Transverse colon (tissue), 4 donors: ENCODE results near the gene OR10AD1. TPM values are rescaled to one million over a fixed set of nuclear protein-coding genes. Genes with fewer than 3 reads are reported as not detected.

Source experiments
- DNase-seq: peaks from one replicate; pipeline ENCODE4 v3.0.0-alpha.2; 2019
- H3K27ac ChIP-seq, 4 donors: fragments of 200-600 bp; sonication (generic); 2 replicates each; pipeline ENCODE4 v1.5.1; 2016 to 2018; ENCODE audit warnings: inconsistent platforms in 4 of 4
- H3K27me3 ChIP-seq: fragments of 200-600 bp; sonication (generic); 2 replicates; pipeline ENCODE4 v1.5.1; 2017; ENCODE audit warnings: inconsistent platforms
- H3K36me3 ChIP-seq, 4 donors: fragments of 200-600 bp; sonication (generic); 2 replicates each; pipeline ENCODE4 v1.5.1; 2017 to 2019; ENCODE audit warnings: inconsistent platforms in 4 of 4
- H3K4me1 ChIP-seq, 4 donors: fragments of 200-600 bp; sonication (generic); 2 replicates each; pipeline ENCODE4 v1.5.1; 2017 to 2020; ENCODE audit warnings: inconsistent platforms in 4 of 4
- H3K4me3 ChIP-seq, 4 donors: fragments of 200-600 bp; sonication (generic); 1 replicate in 1 of 4; 2 replicates in 3 of 4; pipeline versions ENCODE4 v1.5.1 to v1.6.1; 2017 to 2019; ENCODE audit warnings: inconsistent platforms in 4 of 4
- H3K9me3 ChIP-seq, 2 donors: fragments of 200-600 bp; sonication (generic); 2 replicates each; pipeline ENCODE4 v1.5.1; 2017 to 2019; ENCODE audit warnings: inconsistent platforms in 2 of 2
- EP300 ChIP-seq: sonication (generic); formaldehyde crosslinking; IDR thresholded peaks from one replicate; pipeline ENCODE4 v1.6.1; 2017; ENCODE audit warnings: antibody characterized with exemption, low read depth
- POLR2A ChIP-seq: fragments of 450-650 bp; IDR thresholded peaks from one replicate; pipeline ENCODE4 v1.6.1; 2016; ENCODE audit warnings: antibody characterized with exemption, mild to moderate bottlenecking, moderate library complexity
- POLR2AphosphoS5 ChIP-seq, 3 donors: sonication (generic); formaldehyde crosslinking; IDR thresholded peaks; one replicate each; pipeline ENCODE4 v1.6.1; 2016; ENCODE audit warnings: antibody characterized with exemption in 3 of 3
- WGBS, 2 donors: methylation state at CpG; one replicate each; pipeline ENCODE4 v1.1.5; 2018; ENCODE audit warnings: low coverage in 1 of 2; 5-methylcytosine and 5-hydroxymethylcytosine counted together
- in situ Hi-C, 4 donors: fragments of 200-750 bp; cut with MboI; loops; one replicate each; pipeline versions ENCODE4 v1.15.0 to v1.15.1; 2017; ENCODE audit warnings: low sequenced_read_pairs in 3 of 4, low pct_ligation_motif_present in 1 of 4, low pct_unique_long_range_greater_than_20kb in 1 of 4
- intact Hi-C: fragments of 100-400 bp; cut with DNase I; formaldehyde crosslinking; loops from one replicate; pipeline ENCODE4 v1.15.1; 2023; ENCODE audit warnings: low total_unique reads
- total RNA-seq, 4 donors: library from RNA; depleted of rRNA; stranded (reverse); fragments of >200 nt; gene quantifications; one replicate each; pipeline ENCODE4 v1.1.0, GENCODE V29; 2016
- TF ChIP-seq, protein P1 (sequence below), 5 experiments: fragments of 200-600 bp in 3 of 5; fragments of 450-650 bp in 2 of 5; sonication (generic) in 3 of 5; IDR thresholded peaks; 1 replicate in 2 of 5; 2 replicates in 3 of 5; pipeline ENCODE4 v1.5.1; 2016 to 2017; ENCODE audit warnings: antibody characterized with exemption in 5 of 5, inconsistent platforms in 3 of 5, mild to moderate bottlenecking in 2 of 5, moderate library complexity in 1 of 5

Gene OR10AD1
- total RNA-seq, 4 donors from 2014 or later, result not detected

DNA sequence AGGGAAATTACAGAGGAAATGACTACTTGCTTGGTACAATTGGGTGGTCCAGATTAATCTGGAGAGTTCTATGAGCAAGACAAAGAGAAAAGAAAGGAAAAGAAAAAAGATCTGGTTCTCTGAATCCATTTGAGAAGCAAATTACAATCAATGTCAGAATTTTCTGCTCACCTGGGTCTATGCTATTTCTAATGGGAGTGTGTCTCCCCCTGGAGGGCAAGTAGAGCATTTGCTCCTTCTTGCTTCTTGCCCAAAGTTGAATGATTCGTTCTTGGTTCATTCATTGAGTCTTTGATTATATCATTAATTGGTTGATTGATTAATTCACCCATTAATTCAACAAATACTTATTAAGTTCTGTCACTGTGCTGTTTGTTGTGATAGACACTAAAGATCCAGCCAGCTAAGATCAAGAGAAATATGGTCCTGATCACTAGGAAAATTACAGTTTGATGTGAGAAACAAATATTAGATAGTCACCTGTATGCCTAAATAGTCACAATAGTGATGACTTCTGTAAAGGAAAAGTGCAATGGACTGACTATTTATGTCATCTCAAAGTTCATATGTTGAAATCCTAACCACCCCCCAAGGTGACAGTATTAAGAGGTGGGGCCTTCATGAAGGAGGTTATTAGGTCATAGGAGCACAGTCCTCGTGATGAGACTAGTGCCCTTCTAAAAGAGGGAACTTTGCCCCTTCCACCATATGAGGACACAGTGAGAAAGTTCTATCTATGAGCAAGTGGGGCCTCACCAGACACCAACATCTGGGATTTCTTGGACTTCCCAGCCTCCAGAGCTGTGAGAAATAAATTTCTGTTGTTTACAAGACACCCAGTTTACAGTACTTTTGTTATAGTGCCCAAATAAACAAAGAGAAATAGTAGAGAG, 37.8 kb downstream of the OR10AD1 start:
- in situ Hi-C loops, result loop anchor here (10.0 to 25.0 kb wide), 4 partner anchors 61 to 303 kb away; partner anchors contain the start of genes TMEM106C (in 3 of the 4) and SENP1 (in 1 of the 4)
- no peak for DNase-seq
- WGBS, 2 donors, result 0 to 9% methylated on average over 1 to 2 of the region's 2 CpGs

DNA sequence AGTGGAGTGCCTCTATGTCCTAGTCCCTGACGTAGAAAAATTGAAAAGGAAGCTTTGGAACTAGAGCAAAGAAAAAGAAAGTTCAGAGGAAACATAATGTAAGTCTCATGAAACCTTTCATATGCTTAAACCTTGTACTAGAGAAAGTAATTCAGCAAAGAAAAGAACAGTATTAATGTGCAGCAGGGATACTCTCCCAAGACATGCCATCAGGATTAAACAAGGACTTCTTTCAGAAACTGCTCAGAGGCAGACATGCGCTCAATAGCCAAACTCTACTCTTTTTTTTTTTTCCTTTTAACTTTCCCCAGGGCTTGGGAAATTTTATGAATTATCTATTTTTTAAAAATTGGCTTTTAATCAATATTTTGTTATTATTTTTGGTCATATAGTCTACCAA, 38.6 kb downstream of the OR10AD1 start:
- Histone ChIP-seq H3K4me3 (no peak overlapping the region), H3K4me1 (no peaks in the 10 kb centered on the region), H3K27me3 (no peaks in the 10 kb centered on the region), H3K27ac (no peak overlapping the region), H3K9me3 (no peaks in the 10 kb centered on the region), H3K36me3 (no peaks in the 10 kb centered on the region)
- no peak for DNase-seq
- intact Hi-C loops (no loop called here), in situ Hi-C loops (loop anchor here (10.0 to 25.0 kb wide), 4 partner anchors 60 to 302 kb away; partner anchors contain the start of genes TMEM106C (in 3 of the 4) and SENP1 (in 1 of the 4))
- 78 to 86% methylated on average over 2 of the region's 2 CpGs for whole genome bisulfite sequencing, 2 donors
- TF ChIP-seq POLR2A (no peak), POLR2AphosphoS5 (IDR thresholded peaks at IDR 0.05) (no peak), EP300 (no peak)

More for the DNA sequence above, 37.8 kb downstream of the OR10AD1 start:
- H3K27me3 ChIP-seq, result no peaks in the 10 kb centered on the region
- H3K9me3 ChIP-seq, result no peaks in the 10 kb centered on the region
- H3K36me3 ChIP-seq, result no peaks in the 10 kb centered on the region
- no peaks in the 10 kb centered on the region for H3K4me1 ChIP-seq
- H3K27ac ChIP-seq, result no peak overlapping the region
- intact Hi-C loops, result no loop called here
- TF ChIP-seq POLR2AphosphoS5 (IDR thresholded peaks at IDR 0.05), result no peak
- TF ChIP-seq, protein P1, sequence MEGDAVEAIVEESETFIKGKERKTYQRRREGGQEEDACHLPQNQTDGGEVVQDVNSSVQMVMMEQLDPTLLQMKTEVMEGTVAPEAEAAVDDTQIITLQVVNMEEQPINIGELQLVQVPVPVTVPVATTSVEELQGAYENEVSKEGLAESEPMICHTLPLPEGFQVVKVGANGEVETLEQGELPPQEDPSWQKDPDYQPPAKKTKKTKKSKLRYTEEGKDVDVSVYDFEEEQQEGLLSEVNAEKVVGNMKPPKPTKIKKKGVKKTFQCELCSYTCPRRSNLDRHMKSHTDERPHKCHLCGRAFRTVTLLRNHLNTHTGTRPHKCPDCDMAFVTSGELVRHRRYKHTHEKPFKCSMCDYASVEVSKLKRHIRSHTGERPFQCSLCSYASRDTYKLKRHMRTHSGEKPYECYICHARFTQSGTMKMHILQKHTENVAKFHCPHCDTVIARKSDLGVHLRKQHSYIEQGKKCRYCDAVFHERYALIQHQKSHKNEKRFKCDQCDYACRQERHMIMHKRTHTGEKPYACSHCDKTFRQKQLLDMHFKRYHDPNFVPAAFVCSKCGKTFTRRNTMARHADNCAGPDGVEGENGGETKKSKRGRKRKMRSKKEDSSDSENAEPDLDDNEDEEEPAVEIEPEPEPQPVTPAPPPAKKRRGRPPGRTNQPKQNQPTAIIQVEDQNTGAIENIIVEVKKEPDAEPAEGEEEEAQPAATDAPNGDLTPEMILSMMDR (IDR thresholded peaks at IDR 0.05), result peak; percentile 83 to 94 (median 88)
- no peak overlapping the region for H3K4me3 ChIP-seq

DNA sequence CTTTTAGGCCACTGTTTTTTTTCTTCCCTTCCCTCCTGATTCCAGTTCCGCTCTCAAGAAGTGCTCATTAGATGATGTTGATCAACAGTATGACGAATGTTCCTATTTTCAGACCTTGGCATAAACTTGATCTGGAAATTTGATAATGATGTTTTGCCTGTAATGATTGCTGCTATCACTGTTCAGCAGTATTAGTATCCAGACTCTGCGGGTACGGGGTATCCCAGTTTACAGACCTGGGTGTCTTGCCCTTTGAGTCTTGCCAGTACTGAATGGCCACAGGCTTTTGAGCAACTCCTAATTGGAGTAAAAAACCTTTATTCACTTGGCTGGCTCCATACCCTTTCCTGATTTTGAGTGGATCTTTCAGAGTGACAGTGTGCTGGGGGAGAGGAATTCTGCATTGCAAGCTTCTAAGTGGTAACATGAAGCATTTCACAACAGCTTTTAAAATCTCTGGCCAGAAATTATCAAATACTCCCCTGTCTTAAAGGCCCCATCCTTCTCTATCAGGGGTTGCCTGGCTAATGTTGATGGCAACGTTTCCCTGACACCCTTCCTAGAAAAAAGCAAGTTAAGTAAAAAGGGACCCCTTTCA, 39.8 kb downstream of the OR10AD1 start:
- intact Hi-C loops, result no loop called here
- no peaks in the 10 kb centered on the region for H3K36me3 ChIP-seq
- no peaks in the 10 kb centered on the region for H3K27me3 ChIP-seq
- 59 to 69% methylated on average over 3 to 5 of the region's 5 CpGs for WGBS, 2 donors
- no peaks in the 10 kb centered on the region for H3K4me1 ChIP-seq
- no peak for DNase-seq
- H3K4me3 ChIP-seq, result no peak overlapping the region
- H3K27ac ChIP-seq, result no peak overlapping the region
- H3K9me3 ChIP-seq, result no peaks in the 10 kb centered on the region
- in situ Hi-C loops, result loop anchor here (10.0 to 25.0 kb wide), 4 partner anchors 58 to 301 kb away; partner anchors contain the start of genes TMEM106C (in 3 of the 4) and SENP1 (in 1 of the 4)
- TF ChIP-seq EP300 (no peak), POLR2AphosphoS5 (IDR thresholded peaks at IDR 0.05) (no peak), POLR2A (no peak)
- TF ChIP-seq, protein P1 (IDR thresholded peaks at IDR 0.05), result no peak

DNA sequence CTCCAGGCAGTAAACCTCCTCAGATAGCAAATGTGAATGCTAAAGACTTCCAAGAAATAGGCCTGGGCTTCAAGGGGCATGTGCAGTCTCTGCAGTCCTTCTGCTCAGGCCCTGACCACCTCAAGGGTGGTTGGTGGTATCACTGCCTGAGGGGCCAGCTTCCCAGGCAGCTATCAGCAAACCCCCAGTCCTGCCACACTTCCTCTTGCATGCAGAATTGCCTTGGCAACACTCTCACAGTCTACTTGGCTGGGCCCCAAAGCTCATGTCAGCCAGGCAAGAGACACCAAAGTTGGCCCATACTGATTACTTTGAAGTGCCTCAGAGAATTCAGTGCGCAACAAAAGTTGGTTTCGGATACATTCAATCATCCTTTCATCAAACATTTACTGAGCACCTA, 42.3 kb downstream of the OR10AD1 start:
- H3K36me3 ChIP-seq, result no peaks in the 10 kb centered on the region
- H3K27ac ChIP-seq, result no peak overlapping the region
- no peak overlapping the region for H3K4me3 ChIP-seq
- peaks cover 4 to 12% (median 8%) of the 10 kb centered on the region in 4 donors for H3K4me1 ChIP-seq
- no peak for DNase-seq
- intact Hi-C loops, result no loop called here
- WGBS, 2 donors, result 77 to 83% methylated on average over 1 to 2 of the region's 2 CpGs
- no peaks in the 10 kb centered on the region for H3K9me3 ChIP-seq
- in situ Hi-C loops, result loop anchor here (10.0 to 25.0 kb wide), 4 partner anchors 56 to 299 kb away; partner anchors contain the start of genes TMEM106C (in 3 of the 4) and SENP1 (in 1 of the 4)
- H3K27me3 ChIP-seq, result no peaks in the 10 kb centered on the region
- TF ChIP-seq EP300, result no peak
- no peak for TF ChIP-seq POLR2A
- TF ChIP-seq, protein P1 (IDR thresholded peaks at IDR 0.05), result no peak
- TF ChIP-seq POLR2AphosphoS5 (IDR thresholded peaks at IDR 0.05), result no peak
